Hindlimb muscle (tissue), 1 donor: Measurements from ENCODE around the gene AMPH. TPM values are rescaled to one million over a fixed set of nuclear protein-coding genes. Genes with fewer than 3 reads are reported as not detected.

Experiments used
- DNase-seq: peaks from one replicate; pipeline ENCODE4 v3.0.0-alpha.2; 2013
- polyA plus RNA-seq: library from polyadenylated mRNA; unstranded; fragments of 120-200 nt; gene quantifications from one replicate; pipeline ENCODE4 v1.2.1, GENCODE V29; 2013; ENCODE audit not compliant: insufficient read length

Gene AMPH
- polyA plus RNA-seq, result 4.8 TPM

DNA sequence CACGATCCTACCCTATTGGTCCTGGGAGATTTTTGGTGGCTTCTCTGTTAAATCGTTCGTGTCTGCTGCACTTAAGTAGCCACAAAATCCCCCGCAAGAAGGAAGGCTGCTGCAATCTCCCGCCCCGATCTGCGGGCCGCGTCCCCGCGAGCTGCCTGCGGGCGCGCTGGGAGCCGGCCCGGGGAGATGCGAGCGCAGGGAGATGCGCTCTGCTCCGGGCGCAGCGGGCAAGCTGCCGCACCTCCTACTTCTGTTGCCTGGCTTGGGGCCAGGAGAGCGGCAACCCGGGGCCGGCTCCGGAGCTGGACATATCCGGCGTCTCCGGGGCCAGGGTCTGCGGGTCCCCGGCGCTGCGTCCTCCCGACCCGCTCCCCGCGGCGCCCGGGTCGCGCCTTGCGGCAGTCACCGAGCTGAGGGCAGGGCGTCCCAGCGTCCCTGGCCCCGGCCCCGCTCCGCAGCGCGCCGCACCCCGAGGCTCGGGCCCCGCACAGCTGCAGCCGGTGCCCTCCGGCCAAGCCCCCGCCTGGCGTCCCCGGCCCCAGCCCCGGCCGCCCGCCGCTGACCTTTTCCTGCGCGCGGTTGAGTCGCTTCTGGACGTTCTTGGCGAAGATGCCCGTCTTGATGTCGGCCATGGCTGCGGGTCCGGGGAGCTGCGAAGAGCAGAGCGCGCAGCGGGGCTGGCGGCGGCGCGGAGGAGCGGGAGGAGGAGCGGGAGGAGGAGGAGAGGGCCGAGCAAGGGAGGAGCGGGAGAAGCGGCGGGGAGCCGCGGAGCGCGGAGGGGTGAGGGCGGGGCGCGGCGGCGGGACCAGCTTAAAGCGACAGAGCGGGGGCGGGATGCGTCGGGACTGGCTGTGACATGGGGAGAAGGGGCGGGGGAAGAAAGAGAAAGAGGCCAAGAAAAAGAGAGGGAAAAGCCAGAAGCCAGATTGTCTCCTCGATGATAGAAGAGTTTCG is at the start of gene AMPH:
Gene AMPH, minus strand, starts transcription at position 654 of the 954 bp plus-strand sequence. Its CDS starts 22 bp downstream, at position 632.
- peak; percentile 66 for DNase-seq

DNA sequence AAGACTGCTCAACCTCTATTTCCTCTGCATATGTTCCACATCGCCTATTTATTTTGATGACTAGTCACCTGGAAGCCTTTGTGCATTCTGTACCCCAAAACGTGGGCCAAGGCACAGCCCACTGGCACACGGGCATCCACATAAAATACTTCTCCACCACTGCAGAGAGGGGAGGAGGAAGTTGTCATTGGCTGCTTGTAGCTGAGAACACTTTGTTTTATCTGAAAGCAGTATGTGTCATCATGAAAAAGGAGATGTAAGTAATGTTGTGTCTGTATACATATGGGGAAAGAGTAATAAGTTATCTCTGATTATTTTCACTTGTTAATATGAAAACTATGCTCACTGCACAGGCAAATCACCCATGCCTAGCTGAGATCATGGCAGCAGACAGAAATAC is 48.2 kb upstream of the AMPH start:
- no peak for DNase-seq

DNA sequence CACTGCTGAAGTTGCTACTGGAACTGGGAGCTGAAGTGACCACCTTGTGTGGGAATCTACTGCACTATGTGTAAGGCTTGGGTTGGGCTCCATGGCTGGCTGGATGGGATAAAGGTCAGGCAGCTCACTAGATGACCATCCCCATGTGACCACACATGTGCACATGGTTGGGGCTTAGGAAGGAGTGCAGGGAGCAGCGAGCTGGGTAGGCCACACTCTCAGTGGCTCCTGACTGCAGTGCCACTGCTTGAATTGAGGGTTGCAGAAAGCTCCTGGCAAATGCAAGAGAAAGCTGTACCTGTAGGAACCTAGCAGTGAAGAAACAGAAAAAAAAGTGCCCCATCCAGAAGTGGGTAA is 47.5 kb upstream of the AMPH start:
- DNase-seq, result no peak

DNA sequence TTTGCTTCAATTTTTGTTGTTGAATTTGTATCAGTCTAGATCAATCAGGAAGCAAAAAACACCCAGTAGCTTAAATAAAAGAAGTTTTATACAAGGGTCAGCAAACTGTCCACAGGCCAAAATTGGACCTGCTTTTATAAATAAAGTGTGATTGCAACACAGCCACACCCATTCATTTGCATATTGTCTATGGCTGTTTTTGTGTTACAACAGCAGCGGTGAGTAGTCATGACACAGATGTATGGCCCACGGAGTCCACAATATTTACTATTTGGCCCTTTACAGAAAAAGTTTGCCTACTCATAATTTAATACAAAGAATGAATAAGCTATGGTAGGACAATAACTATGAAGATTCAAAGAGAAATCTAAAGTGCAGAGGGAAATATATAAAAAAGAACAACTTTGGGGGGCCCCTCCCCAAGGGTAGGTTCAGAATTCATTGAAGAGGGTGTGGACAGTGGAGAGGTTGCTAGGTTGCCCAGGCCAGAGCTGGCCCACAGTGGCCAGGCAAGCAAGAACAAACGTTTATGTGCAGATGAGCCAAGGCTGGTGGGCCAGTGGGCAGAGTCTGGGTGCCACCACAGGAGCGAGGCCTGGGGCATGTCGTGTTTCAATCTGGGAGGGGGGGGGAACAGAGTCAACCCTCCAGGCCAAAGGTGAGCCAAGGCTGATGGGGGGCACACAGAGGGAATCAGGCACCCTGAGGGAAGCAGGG is 47.0 kb upstream of the AMPH start:
- no peak for DNase-seq

DNA sequence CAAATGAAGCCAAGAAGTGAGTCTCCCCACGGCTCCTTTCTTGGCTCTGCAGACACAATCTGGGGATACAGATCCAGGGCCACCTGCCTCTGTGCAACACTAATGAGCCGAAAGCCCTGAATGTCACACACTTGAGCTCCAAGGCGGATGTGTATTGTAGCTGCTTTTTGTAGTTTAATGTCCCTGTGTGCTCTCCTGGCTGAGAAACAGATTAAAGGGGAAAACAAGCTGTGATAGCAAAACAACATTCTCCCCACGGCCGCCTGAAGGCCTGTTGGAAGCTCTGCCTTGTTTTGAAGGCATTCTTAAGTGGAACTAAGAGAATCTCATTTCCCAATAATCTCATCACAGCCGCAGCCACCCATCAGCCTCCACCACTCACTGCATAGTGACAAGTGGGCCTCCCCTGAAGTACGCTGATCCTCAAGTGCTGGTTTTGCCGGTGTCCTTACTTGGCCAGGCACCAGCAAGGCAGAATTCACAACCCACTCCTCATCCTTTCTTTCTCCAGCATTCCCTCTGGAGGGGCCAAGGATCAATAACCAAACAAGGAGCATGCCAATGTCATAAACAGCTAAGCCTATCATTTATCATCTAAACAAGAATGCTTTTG is 44.4 kb upstream of the AMPH start:
- peak; percentile 16 for DNase-seq

DNA sequence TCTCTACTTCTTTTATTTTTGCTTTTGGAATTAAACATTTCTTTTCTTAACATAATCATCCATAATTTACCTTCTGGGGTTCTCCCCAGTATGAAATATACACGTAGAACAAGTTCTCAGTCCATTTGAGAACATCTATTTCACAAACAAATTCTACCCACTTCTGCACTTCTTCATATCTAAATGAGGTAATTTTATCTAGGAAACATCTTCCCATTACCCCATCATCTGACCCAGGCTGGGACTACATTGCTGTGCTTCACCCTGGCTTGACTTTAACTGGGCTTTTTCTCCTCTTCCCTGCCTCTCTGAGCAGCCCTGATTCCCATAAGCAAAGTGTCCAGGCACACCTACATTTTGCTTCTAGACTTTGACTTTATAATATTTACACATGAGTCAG is 43.3 kb upstream of the AMPH start:
- DNase-seq, result no peak

DNA sequence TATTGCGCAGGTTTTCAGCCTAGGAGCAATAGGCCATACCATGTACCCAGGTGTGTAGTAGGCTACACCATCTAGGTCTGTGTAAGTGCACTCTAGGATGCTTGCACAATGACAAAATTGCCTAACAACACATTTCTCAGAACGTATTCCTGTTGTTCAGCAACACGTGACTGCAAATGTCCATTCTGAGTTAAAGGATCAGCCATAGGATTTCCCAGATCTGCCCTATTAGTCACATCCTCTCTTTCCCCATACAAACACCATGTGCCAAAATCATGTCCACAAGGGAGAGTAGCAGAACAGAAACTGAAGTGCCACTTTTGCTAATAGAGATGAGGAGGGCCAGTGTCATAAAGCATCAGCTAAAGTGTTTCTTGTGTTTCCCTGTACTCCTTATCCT is 42.6 kb upstream of the AMPH start:
- no peak for DNase-seq

DNA sequence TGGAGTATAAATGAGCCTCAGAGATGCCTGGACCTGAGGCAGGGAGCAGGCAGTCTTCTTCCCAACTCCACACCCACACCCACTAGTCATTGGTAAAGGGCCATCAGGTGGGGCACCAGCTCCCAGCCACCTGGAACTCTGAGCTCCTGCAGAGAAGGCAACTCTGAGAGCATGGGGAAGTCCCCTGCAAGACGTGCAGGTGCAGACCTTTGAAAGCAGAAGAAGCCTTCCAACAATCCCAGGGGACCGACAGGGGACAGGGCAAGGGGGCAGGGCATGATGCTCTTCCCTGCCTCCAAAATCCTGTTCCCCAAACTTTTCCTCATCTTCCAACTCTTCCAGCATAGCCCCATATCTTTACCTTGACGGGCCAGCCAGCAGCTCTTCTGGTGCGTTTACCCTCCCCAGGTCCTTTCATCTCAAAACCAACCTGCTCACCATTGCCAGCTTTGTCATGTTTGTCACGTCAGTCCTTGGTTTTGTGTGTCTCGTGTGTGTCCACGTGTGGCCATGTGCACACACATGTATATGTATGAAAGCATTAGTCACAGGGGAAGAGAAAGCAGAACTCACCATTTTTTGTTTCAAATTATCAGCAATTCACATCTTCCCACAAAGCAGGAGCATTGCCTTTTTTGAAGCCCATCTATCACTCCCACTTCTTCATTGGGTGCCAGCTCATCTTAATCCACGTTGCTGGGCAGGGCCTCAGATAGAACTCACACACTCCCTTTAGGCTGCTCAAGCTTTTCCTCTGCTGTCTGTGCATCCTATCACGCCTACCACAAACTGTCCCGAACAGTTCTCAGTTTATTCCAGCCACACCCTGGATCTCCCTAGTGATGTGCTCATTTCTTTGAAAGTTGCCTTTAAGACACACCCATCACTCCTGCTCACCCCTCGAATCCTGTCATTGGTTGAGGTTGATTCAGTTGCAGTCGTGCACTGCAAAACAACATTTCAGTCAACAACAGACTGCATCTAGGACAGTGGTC is 41.0 kb upstream of the AMPH start:
- no peak for DNase-seq

DNA sequence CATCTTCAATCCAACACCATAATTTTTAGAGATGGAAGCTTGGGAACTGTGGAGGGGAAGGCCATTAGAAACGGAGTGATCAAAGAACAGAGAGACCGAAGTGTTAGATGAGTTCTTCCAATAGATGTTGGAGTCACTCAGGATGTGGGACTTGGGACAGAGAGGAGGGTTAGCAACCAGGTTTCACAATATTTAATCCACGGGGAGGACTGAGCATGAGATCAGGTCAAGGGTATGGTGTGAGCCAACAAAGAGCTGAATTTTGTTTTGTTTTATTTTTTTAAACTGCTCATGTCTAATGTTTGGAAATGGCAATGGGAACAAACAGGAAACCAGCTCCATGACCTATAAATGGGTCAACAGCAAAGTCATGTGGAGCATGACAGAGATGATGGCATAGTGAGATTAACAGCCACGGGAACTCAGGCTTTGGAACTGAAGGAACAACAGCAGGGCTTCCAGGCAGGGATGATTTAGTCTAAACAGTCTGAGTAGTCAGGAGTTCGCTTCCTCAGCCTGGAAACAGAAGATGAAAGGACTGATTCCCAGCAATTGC is 38.9 kb upstream of the AMPH start:
- DNase-seq, result no peak

DNA sequence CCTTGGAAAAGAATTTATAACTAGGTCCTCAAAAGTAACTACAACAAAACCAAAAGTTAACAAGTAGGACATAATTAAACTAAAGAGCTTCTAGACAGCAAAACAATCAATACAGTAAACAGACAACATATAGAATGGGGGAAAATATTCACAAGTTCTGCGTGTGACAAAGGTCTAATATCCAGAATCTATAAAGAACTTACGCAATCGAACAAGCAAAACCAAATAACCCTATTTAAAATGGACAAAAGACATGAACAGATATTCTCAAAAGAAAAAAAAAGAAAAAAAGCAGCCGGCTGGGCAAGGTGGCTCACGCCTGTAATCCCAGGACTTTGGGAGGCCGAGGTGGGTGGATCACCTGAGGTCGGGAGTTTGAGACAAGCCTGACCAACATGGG is 33.8 kb upstream of the AMPH start:
- no peak for DNase-seq

DNA sequence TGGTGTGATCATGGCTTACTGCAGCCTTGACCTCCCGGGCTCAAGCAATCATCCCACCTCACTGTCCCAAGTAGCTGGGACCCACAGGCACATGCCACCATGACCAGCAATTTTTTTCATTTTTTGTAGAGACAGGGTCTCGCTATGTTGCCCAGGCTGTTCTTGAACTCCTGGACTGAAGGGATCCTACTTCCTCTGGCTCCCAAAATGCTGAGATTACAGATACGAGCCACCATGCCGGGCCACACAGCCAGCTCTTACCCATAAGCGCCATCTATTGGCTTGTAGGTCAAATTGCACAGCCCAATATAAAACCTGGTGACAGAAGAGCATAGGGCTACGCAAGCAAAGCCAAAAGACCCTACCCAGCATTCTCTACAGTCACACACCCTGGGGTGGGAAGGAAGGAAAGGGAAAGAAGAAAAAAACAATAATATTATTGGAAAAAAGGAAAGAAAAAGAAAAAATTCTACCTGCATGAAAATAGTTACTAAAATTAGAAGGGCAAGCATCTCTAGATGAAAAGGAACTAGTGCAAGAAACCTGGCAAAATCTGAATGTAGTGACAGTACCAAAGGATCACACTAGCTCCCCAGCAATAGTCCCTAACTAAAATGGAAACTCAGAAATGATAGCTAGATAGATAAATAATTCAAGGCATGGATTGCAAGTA is 29.4 kb upstream of the AMPH start:
- DNase-seq, result no peak

DNA sequence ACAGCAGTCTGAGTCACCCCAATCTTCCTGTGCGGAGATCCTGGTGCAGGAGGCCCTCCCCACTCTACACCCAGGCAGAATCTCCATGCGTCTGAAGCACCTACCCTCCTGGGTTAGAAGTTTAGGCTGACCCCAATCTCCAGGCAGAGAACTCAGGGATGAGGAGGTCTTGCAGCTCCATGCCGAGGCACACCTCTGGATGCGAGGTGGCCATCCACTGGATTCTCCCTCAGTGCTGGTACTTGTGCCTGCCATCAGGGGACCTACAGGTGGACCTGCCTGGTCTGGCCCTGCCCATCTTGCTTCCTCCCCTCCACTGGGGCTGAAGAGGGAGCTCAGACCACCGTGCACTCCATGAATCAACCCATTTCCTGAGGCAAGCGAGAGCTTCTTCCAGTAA is 28.8 kb upstream of the AMPH start:
- no peak for DNase-seq

DNA sequence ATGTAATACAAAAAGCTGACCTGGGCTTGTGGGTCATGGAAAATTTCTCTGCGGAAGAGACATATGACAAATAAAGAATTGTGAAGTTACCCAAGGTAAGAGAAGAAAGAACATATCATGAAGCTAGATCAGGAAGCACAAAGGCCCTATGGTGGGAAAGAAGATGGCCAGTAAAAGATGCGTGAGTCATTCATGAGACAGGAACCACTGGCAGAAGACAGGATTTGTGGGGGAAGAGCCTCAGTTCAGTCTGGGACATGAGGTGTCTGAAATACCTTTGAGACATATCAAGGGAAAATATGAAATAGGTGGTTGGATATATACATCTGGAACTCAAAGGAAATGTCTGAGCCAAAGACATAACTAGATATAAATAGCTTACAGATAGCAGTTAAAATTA is 27.7 kb upstream of the AMPH start:
- no peak for DNase-seq

DNA sequence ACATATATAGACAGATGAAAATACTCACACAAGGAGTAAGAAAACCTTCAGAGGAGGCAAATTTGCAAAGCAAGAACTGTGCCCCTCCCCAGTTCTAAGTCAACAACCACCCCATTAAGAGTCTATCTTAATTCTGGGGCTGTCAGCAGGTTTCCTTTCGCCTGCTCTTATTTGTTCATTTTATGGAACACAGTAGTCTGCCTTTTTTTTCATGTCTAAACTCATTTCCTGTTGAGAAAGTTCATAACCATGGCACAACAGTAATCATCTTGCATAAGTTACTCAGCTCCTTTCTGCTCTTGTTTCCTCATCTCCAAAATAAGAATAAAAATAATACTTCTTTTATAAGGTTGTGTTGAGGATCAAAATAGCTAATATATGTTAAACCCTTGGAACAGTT is 25.8 kb upstream of the AMPH start:
- no peak for DNase-seq

DNA sequence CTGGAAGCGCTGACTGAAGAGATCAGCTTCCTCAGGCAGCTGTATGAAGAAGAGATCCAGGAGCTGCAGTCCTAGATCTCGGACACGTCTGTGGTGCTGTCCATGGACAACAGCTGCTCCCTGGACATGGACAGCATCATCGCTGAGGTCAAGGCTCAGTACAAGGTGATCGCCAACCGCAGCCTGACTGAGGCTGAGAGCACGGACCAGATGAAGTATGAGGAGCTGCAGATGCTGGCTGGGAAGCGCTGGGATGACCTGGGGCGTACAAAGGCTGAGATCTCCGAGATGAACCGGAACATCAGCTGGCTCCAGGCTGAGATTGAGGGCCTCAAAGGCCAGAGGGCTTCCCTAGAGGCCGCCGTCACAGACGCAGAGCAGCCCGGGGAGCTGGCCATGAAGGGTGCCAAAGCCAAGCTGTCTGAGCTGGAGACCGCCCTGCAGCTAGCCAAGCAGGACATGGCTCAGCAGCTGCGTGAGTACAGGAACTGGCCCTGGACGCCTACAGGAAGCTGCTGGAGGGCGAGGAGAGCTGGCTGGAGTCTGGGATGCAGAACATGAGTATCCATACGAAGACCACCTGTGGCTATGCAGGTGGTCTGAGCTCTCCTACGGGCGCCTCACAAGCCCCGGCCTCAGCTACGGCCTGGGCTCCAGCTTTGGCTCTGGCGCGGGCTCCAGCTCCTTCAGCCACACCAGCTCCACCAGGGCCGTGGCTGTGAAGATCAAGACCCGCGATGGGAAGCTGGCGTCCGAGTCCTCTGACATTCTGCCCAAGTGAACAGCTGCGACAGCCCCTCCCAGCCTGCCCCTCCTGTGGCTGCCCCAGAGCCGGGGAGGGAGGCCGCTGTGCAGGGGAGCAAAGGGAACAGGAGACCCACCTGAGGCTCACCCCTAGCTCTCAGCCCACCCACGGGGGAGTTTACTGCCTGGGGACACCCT is 24.9 kb upstream of the AMPH start:
- DNase-seq, result no peak

DNA sequence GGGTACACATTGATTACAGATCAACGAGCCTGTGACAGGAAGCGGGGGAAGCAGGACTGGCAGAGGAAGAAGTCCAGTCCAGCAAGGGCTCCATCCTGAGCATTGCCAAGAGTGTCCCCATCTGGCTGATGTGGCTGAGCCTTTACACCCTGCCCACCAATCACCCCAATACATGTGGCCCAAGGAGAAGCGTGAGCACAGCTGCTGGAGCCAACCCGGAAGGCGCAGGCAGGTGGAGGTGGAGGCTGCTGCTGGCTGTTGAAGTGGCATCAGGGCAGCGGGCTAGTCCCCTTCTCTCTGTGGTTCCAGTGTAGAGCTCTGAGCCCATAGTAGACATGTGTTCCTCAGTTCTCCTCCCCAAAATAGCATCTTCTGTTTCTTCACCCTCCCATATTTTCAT is 6.8 kb upstream of the AMPH start:
- no peak for DNase-seq

DNA sequence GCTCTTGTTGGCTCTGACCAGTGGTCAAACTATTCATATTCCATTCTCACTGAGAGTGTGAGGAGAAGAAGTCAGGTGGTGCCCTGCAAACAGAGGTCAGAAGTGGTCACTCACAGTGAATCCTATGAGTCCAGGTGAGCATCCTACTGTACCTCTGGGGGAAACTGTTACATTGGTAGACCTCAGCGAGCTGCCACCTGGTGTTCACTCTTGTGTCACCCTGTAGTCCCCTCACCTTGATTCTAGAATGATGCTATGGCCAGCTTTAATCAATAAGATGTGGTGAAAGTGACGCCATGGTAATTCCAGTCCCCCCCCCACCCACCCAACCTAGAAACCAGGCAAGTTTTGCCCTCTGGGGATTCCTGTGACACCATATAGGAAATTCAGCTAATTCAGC is 1.2 kb upstream of the AMPH start:
- no peak for DNase-seq

DNA sequence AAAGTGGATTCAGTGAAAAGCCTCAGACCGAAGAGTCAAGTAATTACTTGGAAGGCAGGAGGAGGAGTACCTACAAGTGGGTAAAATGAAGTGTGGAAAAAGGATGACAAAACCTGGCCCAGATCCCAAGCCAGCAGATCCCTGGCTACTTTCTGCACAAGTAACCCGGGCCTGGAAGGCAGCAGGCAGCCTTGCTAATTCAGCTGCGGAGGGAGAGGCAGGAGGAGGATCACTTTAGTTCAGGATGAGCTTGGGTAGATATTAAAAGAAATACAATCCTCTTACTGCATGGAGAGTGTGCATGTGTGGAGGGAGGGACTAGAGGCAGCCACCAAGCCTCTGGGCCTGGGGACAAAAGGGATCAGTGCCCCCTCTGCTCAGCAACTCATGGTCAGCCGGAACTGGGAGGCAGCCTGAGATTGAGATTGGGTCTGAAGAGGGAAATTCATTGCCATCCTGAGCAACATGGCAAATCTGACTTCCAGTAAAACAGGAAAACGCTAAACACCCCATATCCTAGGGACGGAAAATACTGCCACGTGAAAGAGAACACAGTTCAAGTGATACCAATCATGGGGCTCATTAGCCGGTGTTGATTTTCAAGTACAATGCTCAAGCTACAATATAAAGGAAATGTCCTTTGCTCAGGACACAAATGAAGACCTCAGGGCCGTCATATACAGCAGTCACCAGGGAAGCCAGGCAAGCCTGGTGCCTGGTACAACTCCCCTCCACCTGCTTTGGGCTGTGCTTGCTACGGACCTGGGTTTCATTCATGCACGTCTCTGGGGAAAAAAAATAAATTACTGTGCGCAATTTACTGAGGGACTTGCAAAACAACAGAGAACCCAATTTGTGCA is 1.3 kb downstream of the AMPH start:
- peak; percentile 60 for DNase-seq
